Suppressor macrophage treated with lipopolysaccharide for 1 hour (primary cell): ENCODE data around the gene CADM4.
"Not testable (repeated sequence)": the region's sequence is repeated elsewhere in the genome, so short reads cannot be mapped to it uniquely, and the experiment has no call there.

Experiments
- DNase-seq, 3 donors: peaks; one replicate each; pipeline ENCODE4 v3.0.0-alpha.2; 2020 to 2022

Gene CADM4, protein sequence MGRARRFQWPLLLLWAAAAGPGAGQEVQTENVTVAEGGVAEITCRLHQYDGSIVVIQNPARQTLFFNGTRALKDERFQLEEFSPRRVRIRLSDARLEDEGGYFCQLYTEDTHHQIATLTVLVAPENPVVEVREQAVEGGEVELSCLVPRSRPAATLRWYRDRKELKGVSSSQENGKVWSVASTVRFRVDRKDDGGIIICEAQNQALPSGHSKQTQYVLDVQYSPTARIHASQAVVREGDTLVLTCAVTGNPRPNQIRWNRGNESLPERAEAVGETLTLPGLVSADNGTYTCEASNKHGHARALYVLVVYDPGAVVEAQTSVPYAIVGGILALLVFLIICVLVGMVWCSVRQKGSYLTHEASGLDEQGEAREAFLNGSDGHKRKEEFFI

GRCh38 chr19:43639519-43640423 lies at the start of gene CADM4:
TSS of gene CADM4 (minus strand) at chr19:43639850. CDS start at chr19:43639790, 60 bp downstream.
- peak in 2 of 3 donors; percentile 33 to 67 for DNase-seq

- peak; percentile 56 to 61 (median 57) for DNase-seq
Measured at GRCh38 chr19:43688059-43688701, 48.5 kb upstream of the CADM4 start.

- DNase-seq = peak in 1 of 3 donors; percentile 28
Measured at GRCh38 chr19:43687660-43687997, 48.0 kb upstream of the CADM4 start.

GRCh38 chr19:43684326-43684725 lies 44.7 kb upstream of the CADM4 start:
- peak; percentile 67 to 71 (median 71) for DNase-seq

GRCh38 chr19:43683905-43684304 lies 44.3 kb upstream of the CADM4 start:
- DNase-seq = no peak

- no peak for DNase-seq
Measured at GRCh38 chr19:43682824-43683661, 43.4 kb upstream of the CADM4 start.

DNA sequence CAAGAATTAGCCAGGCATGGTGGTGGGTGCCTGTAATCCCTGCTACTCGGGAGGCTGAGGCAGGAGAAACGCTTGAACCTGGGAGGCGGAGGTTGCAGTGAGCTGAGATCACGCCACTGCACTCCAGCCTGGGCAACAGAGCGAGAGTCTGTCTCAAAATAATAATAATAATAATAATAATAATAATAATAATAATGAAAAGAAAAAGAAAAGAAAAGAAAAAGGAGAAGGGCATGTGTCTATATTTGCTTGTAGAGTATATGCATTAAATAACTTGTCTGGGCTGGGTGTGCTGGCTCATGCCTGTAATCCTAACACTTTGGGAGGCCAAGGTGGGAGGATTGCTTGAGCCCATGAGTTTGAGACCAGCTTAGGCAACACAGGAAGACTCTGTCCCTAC lies 42.6 kb upstream of the CADM4 start:
- DNase-seq = not testable (repeated sequence)

- DNase-seq = peak; percentile 51 to 75 (median 62)
Measured at GRCh38 chr19:43681821-43682220, 42.2 kb upstream of the CADM4 start.

GRCh38 chr19:43678512-43679261 lies 39.0 kb upstream of the CADM4 start:
- no peak for DNase-seq

GRCh38 chr19:43675906-43676305 lies 36.3 kb upstream of the CADM4 start:
- DNase-seq = no peak

DNA sequence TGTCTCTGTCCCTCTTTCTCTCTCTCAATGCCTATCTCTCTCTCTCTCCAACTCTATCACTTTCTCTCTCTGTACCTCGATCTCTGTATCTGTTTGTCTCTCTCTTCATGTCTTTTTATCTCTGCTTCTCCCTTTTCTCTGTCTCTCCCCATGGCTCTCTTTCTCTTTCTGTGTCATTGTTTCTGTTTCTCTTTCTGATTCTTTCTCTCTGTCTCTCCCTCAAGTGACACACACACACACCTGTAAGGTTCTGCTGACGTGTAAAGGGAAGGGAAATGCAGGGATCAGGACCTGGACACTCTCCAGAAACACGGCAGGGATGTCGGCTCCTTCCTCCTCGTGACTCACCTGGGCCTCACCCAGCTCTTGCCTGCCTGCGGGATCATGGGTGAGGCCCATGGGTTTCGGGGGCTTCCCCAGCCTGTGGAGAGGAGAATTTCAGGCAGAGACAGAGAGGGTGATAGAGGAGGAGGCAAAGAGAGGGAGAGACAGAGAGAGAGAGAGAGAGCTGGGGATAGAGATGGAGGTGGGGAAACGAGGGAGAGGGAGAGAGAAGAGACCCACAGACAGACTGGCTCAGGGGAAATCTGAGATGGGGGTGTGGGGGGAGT lies 35.7 kb upstream of the CADM4 start:
- DNase-seq = peak; percentile 62 to 82 (median 78)

- peak; percentile 80 to 95 (median 92) for DNase-seq
Measured at GRCh38 chr19:43674596-43674995, 34.9 kb upstream of the CADM4 start.

DNA sequence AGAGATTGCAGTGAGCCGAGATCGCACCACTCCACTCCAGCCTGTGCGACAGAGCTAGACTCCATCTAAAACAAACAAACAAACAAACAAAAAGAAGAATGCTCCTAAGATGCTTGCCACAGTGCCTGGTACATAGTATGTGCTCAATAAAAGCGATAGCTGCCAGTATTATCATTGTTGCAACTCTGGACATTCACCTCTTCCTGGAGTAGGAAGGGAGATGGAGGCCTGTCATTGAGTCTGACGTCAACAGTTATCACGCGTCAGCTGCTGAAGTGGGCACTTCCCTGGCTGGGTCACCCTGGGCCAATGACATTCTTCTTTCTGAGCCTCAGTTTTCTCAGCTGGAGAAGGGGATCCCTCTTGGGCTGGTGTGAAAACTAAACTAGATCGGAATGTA lies 34.5 kb upstream of the CADM4 start:
- DNase-seq = peak; percentile 95 to 99 (median 98)

DNA sequence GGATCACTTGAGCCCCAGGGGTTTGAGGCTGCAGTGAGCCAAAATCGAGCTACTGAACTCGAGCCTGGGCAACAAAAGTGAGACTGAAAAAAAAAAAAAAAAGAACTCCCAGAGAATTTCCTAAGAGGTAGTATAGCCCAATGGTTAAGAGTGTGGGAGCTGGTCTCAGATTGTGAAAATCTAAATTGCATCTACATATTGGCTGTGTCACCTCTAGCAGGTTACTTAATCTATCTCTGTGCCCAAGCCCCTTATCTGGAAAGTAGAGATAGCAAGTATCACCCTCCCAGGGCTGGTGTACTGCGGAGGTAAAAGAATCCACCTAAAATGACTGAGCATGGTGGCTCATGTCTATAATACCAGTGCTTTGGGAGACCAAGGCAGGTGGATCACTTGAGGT lies 34.0 kb upstream of the CADM4 start:
- peak in 2 of 3 donors; percentile 63 to 65 for DNase-seq

- DNase-seq = no peak
Measured at GRCh38 chr19:43672061-43672679, 32.5 kb upstream of the CADM4 start.

GRCh38 chr19:43668406-43669109 lies 28.9 kb upstream of the CADM4 start:
- DNase-seq = peak; percentile 98 to 99 (median 98)

- DNase-seq = no peak
Measured at GRCh38 chr19:43667876-43668405, 28.3 kb upstream of the CADM4 start.

DNA sequence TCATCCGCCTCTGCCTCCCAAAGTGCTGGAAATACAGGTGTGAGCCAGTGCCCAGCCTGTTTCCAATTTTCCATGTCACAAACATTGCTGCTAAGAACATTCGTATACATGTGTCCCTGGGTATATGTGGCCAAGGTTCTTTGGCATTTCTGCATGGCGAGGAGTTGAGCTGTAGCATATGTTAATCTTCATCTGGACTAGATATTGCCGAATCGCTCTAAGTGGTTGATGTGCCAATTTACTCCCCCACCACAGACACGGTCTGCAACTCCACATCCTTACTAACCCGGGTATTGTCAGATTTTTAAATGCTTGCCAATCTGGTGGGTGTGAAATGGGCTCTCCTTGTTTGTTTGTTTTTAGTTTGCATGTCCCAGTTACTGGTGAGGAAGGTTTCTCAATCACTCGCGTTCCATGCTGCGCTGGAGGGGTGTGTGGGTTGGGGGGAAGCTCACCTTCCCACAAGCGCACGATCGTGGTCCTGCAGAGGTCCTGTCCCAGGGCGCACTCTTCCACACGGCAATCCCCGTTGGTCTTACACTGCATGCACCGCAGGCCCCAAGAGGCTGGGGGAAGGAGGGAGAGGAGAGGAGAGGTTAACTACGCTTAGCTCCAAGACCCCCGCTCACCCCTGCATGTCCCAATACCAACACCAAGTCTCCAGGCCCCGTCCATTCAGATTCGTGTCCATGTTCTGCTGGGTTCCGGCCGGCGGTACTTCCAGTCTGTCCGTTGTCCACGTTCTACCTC lies 27.7 kb upstream of the CADM4 start:
- DNase-seq = no peak

DNA sequence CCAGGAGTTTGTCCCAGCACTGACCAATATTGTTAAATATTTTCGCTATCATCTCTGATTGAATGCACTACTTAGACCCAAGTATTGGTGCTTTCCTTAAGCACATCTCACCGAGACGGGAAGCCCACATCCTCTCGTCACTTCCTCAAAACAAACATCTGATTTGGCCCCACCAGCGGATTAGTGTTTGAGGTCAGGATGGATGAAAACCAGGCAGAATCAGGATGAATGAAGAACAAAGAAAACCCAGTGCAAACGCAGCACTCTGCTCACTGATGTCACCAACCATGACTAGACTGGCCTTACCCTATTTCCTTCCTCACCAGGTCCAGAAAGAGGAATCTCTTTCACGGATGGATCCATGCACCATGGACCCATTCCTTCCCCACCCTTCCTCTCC lies 24.4 kb upstream of the CADM4 start:
- peak; percentile 83 to 91 (median 88) for DNase-seq
